HG03108 (cell line): Measurements from ENCODE around the gene TLE1.
A peak's percentile ranks its signal among the peaks of the same experiment; 100 is the strongest.
"Not testable (repeated sequence)": the region's sequence is repeated elsewhere in the genome, so short reads cannot be mapped to it uniquely, and the experiment has no call there.

Experiments
- ATAC-seq: cut with Tn5 transposase; IDR thresholded peaks from one replicate; pipeline ENCODE4 v1.9.1; 2021; ENCODE audit warnings: moderate library complexity; ENCODE audit not compliant: unreplicated experiment

The TLE1 gene

DNA sequence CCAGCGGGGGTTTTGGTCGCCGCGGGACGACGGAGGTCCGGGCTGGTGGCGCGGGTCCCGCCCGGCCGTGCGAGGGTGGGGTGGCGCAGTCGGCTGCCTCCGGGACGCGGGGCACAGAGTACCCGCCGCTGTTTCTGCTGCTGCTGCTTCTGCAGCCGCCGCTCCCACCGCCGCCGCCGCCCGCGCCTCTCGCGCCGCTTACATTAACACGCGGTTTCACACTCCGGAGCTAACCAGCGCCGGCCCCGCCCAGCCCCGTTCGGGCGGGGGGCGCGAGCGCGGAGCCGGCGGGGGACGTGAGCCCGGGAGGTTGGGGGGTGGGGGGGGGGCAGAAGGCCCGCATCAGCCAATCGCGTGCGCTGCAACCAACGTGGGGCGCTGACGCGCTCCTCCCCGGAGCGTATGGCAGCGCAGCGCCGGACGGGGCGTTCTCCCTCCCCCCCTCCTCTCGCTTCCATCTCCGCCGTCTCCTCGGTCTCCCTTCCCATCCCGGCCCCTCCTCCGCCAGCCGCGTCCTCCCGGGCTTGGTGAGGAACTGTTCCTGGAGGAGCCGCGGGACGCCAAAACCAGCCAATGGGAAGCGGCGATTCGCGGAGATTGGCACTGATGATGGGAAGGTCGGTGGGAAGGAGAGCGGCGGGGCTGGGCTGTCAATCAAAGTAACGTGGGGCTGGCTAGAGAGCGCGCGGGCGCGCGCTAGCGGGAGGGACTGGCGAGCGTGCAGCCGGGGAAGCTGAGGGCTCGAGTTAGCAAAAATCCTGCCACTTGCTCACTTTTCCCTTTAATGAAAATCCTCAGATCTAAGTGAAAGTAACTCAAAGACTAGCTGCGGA, at the start of gene TLE1:
TSS of gene TLE1 (minus strand) at position 205 of the 833 bp plus-strand sequence. CDS start 1,307 bp downstream, outside the sequence.
- ATAC-seq: peak; percentile 67

DNA sequence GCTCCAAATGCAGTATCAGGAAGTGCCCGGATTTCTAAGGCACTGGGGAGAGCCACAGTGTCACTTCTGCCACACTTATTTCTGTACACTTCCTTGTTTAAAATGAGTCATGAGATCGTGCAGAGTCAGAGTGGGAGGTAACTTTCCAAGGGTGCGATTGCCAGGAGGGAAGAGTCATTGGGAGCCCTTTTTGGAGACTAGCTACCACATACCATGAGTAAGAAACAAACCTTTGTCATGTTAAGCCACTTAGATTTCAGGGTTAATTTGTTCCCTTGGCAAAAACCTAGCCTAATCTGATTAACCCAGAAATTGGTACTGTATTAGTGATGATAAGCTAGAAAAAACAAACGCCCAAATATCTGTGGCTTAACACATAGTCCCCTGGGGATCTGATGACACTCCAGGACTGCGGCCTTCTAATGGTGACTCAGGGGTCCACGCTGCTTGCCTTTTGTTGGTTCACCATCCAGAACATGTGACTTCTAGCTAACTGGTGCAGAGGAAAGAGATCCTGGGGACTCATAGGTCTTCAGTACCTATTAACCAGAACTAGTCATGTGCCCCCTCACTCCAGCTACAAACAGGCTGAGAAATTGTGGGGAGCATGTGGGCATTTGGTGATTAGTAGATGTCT, 48.6 kb upstream of the TLE1 start:
- ATAC-seq: no peak

DNA sequence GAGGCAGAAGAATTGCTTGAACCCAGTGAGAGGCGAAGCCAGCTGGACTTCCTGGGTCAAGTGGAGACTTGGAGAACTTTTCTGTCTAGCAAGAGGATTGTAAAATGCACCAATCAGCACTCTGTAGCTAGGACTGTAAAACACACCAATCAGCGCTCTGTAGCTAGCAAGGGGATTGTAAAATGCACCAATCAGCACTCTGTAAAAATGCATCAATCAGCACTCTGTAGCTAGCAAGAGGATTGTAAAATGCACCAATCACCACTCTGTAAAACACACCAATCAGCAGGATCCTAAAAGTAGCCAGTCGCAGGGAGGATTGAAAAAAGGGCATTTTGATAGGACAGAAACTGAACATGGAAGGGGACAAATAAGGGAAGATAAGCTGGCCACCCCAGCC, 41.2 kb upstream of the TLE1 start:
- ATAC-seq: not testable (repeated sequence)

DNA sequence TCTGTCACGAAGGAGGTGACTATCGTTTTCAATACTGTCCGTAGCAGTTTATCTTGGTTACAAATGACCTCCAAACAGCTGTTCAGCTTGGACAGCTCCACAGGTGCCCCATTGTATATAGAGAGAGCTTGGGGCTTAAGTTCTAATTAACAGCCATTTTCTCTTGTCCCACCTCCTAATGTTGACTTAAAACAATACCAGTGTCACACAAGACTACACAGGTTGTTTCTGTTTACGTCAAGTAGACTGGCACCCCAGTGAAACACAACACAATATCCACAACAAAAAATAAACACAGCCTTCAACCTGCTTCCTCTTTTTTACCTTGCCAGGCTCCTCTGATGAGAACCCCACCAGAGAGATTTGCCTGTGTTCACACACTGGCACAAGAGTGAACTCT, 39.8 kb upstream of the TLE1 start:
- peak; percentile 85 for ATAC-seq

DNA sequence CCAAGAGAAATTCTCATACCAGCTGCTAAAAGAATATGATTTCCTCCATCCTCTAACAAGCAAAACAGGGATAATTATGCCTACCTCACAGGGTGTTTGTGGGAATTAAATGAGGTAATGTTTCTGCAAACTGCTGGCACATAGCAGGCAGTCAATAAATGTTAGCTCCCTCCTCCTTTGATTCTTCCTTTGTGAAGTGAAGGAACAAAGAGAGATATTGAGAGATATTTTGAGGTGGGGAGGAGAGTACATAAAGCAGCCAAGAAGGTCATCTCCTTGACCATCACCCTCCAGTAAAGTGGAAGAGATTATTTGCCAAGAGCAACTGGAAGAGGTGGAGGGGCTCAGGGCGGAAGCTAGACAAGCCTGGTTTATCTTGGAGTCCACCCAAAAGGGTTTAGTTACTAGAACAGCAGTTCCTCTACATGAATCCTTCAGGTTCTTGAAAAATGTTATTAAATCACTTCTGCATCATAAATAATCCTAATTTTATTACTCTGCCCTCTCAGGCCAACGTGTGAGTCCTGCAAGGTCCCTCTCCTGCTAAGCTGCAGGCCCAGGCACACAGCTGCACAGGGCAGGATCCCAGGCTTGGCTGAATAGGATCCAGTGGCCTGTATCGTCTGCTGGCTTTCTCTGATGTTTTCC, 35.0 kb upstream of the TLE1 start:
- no peak for ATAC-seq

DNA sequence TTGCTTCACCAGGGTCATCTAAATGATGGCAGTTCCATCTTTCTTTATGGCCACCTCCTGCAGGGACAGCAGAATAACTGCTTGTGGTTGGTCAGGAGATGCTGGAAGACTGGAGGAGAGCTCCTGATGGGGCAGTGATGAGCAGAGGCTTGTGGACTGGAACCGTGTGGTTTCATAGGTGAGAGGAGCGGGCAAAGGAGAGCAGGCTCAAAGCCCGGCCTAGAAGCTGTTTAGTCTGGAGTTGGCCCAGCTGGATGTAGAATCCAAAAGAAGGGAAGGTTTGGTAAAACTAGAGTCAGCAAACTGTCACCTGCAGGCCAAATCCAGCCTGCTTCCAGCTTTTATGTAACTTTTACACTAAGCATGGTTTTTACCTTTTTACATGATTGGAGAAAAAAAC, 32.9 kb upstream of the TLE1 start:
- no peak for ATAC-seq

DNA sequence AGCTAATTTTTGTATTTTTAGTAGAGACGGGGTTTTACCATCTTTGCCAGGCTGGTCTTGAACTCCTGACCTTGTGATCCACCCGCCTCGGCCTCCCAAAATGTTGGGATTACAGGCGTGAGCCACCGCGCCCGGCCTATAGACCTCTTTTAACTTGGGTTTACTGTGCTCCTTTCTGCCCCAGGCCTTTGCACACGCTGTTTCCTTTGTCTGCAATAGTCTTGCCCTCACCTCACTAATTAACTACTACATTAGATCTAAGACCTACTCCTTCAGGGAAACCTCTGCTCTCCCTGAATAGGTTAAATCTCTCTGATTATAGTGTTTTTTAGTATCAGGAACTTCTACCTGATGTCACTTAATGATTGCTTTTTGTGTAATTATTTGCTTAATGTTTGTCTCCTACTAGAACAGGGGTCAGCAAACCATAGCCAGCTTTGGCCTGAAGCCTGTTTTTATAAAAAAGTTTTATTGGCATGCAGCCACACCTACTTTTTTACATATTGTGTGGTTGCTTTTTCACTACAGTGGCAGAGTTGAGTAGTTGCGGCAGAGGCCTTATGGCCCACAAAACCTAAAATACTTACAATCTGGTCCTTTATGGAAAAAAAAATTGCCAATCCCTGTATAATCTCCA, 31.2 kb upstream of the TLE1 start:
- no peak for ATAC-seq

DNA sequence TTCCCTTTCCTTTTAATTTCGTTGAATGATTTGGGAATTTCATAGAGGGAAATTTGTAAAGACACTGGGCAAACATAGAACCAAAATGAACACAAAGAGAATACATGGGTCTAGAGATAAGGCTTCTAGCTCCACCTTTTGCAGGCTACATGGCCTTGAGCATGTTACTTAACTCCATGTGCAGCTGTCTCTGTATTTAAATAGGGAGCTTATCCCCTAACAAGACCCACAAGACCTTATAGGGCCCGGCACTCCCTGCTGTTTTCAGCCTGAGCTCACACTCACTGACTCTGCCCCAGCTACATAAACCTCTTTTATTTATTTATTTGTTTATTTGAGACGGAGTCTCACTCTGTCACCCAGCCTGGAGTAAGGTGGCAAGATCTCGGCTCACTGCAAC, 30.6 kb upstream of the TLE1 start:
- ATAC-seq: no peak

DNA sequence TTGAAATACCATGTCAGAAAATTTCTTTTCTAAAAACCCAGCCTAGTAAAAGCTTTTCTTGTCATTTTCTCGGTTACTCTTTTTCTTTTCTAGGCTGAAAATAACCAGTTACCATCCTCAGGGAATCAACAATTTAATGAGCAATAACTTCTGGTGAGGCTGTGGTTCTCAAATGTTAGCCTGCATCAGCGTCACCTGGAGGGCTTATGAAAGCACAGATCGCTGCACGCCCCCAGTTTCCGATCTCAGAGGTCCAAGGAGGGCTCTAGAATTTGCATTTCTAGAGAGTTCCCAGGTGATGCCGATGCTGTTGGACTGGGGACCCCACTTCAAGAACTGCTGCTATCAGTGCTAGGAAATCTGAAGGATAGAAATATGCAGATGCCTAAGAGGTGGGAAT, 28.9 kb upstream of the TLE1 start:
- ATAC-seq: no peak

DNA sequence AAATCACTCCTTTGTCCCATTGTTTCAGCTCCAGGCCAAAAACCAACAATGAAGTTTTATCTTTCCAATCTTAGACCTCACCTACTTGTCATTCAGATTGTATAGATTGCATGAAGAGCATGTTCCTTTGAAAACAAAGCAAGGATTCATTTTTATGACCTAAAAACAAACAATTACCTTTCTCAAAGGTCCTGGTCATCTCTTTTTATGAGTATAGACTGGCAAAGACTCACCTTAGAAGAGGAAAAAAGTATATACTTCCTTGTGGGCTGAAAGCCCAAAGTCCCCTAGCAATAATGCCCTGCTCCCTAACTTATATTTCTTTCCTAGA, 28.4 kb upstream of the TLE1 start:
- ATAC-seq: no peak

DNA sequence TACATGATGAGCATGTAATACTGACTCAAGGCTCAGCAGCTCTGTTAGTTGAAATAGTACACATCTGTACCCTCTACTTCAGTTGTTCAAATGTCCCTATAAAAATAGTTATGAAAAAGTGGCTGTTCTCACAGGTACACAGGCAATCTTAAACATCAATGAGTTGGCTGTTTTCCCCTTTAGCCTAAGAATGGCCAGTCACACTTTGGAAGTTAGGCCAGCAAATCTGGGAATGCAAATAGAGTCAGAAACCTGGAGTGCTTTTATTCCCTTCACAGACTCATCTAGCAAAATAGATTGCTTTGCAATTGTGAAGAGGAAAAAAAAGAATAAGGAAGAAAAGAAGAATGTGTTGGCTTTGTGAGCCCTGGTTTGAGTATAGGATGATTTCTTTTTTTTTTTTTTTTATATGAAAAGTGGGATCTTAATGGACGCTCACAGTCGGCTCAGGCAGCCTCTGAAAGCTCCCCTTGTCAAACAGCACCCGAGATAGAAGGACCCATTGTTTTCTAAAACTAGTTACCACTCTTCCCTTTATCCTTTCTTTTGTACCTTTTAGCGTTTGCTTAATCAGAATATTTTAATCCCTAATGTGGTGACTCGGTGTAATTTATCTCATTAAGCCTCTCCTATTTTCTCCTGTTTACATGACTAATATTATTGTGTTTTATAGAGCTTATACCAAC, 27.9 kb upstream of the TLE1 start:
- no peak for ATAC-seq

DNA sequence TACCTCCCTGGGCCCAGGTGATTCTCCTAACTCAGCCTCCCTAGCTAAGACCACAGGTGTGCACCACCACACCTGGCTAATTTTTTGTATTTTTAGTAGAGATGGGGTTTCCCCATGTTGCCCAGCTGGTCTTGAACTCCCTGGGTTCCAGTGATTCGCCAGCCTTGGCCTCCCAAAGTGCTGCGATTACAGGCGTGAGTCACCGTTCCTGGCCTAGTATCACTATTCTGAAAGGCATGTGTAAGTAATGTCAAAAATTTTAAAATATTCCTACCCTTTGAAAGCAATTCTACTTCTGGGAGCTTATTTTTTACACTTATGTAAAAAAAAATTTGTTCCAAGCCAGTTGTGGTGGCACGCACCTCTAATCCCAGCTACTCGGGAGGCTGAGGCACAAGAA, 27.1 kb upstream of the TLE1 start:
- ATAC-seq: no peak

DNA sequence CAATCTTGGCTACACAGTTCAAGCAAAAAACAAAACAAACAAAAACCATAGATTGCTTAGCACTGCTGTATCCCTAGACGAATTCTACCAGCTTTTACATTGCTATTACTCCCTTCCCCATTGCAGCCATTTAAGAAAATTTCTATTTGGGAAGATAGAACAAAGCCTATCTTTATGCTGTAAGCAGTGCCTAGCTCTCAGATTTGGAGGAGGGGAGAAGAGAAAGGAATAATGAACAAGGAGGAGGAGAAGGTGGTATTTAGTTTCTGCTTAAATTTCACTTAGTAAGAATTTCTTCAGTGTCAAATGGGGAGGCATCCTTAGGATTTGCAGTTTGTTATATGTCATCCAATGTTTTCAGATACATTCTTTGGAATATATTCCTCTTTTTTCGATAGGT, 16.2 kb upstream of the TLE1 start:
- no peak for ATAC-seq

DNA sequence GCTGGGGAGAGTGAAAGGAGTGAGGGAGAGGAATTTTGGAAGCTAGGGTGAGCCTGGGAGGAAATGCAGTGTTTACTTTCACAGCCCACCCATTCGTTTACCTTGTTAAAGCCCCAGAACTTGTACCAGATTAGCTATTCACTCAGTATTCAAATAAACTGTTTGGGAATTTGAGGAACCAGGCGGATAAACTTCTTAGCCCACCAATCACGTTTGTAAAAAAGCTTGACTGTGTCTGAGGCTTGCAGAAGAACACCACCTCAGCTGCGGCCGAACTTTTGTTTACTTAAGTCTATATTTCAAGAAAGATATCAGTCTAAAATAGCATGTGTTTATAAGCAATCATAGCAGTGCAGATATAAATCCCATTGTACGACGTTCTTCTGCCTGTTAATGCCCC, 5.2 kb upstream of the TLE1 start:
- ATAC-seq: no peak

DNA sequence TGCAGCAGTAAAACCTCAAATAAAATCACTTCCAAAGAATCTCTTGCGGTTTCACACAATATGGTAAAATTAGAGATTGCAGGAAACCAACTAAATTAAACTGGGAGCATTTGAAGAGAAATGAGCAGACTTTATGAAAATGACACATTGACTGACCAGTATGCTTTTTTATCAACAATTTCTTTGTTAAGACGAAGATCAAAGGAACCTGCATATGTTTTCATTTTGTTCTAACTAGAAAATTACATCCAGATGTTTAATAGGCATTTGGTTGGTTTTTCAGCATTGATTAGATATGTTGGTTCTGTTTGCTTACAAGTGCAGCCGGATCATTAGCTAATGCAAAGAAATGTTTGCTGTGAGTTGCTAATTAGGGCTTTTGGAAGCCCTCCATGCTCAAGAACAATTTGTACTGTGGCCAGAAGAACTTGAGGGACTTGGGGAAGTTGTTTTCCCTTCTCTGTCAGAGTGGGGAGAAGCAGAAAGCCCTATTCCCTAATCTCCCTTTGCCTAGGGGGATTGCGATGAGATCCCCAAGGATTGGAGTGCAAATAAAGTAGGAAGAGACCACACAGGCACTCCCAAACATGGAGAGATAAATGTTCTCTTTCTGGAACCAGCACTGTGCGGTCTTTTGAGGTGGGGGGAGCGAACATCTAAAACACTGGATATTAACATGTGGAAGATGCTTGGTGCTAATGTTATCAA, 4.5 kb upstream of the TLE1 start:
- no peak for ATAC-seq

DNA sequence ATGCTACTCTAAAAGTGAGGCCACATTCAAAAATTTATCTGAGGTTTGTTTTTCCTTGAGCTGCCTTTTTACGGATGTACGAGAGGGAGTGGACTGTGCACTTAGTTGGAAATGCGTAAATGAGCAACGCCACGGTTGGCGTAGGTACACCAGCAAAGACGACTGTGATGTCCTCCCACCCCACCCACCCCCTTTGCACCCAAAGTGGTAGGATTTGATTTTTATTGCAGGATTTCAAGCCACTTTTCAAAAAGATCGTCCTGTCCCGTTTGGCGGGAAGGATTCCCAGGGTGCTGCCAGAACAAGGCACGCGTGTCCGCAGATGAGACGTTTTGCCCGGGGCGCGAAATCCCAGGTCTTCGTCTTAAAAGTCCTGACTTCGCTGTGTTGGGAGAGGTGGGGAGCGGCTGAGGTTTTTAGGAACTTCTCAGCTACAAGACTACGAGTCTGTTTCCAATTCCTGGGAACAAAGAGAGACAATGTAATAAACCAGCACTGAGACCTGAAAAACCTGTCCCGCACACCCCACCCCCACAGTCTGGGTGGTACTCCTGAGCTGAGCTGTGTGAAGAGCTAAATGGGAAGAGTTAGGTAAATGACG, 1.0 kb upstream of the TLE1 start:
- ATAC-seq: no peak

DNA sequence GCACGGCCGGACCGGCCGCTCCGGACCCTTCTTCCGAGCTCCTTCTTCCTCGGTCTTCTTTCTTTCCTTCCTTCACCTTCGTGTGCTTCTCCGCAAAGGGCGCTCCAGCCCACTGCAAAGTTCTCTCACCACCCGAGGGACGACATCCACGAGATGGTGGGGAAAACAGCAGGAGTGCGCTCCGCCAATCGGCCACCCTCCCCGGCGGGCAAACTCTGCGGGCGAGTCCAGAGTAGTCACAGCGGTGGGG, 329 bp downstream of the TLE1 start:
- ATAC-seq: peak; percentile 5

DNA sequence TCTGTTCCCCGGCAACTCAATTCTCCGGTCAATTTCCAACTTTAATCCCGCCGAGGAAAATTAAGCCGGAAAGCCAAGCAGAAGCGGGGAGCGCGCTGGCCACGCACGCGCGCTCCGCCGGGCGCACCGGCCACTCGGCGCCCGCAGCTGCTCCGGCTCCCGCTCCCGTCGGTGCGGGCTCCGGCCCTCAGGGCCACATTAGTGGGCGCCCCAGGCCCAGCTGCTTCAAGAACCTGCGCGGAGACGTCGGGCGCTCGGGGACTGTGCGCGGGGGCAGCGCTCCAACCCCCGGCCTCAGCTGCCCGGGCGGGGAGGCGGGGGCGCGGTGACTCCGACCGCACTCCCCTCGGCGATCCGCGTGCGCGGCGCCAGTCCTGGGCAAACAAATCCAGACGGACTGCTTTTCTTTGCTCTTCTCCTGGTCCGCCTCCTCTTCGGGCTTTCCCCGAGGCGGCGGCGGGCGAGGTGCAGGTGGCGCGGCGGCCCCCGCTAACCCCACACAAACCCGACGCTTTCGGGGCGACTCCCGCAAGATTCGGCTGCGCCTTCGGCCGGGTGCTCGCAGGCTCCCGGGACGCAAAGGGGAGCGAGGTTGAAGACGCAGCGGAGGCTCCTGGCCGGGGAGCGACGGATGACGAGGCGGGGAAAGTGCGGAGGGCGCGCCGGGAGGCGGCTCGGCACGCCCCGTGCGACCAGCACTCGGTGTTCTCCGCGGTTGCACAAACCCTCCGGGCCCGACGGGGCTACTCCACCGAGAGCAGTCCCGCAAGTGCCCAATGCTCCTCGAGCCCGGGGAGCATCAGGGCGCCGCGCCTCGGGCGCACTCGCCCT, 870 bp downstream of the TLE1 start:
- not testable (repeated sequence) for ATAC-seq

DNA sequence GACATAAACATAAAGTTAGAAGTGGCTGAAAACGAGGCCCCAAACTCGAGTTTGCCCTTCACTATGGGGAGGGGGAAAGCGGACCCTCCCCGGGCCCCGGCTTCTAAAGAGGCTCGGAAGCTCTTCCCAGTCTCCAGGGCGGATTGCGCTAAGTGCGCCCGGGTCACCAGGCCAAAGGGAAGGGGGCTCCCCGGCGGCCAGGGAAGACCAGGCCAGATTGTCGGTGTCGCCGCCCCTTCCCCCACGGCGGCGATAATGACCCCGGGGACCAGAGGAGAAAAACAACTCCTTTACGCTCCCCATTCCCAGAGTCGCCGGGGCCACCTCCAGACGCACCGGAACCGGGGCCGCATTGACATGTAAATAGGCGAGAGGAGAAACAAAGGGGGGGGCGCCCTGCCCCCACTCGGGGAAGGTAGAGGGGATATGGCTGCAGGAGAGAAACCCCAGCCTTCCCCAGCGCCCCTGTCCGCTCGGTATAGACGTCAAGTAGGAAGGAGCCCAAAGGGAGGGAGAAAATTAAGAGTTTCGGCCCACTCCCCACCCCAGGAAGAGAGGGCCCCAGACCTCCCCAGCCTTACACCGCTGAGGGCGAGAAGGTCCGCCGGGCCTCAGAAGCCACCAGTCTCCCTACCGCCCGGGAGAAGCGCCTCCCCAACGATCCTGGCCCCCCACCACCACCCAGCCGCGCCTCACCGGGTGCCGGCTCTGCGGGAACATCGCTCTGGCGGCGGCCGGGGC, 1.7 kb downstream of the TLE1 start:
- no peak for ATAC-seq
